ENCODE measurements around the gene PHF20.
"Not testable (repeated sequence)": the region's sequence is repeated elsewhere in the genome, so short reads cannot be mapped to it uniquely, and the experiment has no call there.

The PHF20 gene

GRCh38 chr20:35734777-35735649, 36.8 kb upstream of the PHF20 start:
- Mint-ChIP-seq H3K27ac (peak overlapping the region; percentile 13), H3K36me3 (peaks cover 59% of the 10 kb centered on the region), H3K4me3 (no peak overlapping the region), H3K9me3 (no peaks in the 10 kb centered on the region), H3K4me1 (peaks cover 52% of the 10 kb centered on the region), H3K27me3 (no peaks in the 10 kb centered on the region)
- ATAC-seq = no peak

GRCh38 chr20:35735826-35736470, 35.9 kb upstream of the PHF20 start:
- no peak overlapping the region for H3K4me3 Mint-ChIP-seq
- no peak for ATAC-seq
- peaks cover 63% of the 10 kb centered on the region for H3K36me3 Mint-ChIP-seq
- H3K9me3 Mint-ChIP-seq = no peaks in the 10 kb centered on the region
- H3K27me3 Mint-ChIP-seq = no peaks in the 10 kb centered on the region
- no peak overlapping the region for H3K27ac Mint-ChIP-seq
- H3K4me1 Mint-ChIP-seq = peaks cover 52% of the 10 kb centered on the region

- no peaks in the 10 kb centered on the region for H3K27me3 Mint-ChIP-seq
- H3K4me1 Mint-ChIP-seq = peaks cover 47% of the 10 kb centered on the region
- H3K36me3 Mint-ChIP-seq = peaks cover 63% of the 10 kb centered on the region
- no peaks in the 10 kb centered on the region for H3K9me3 Mint-ChIP-seq
- peak overlapping the region; percentile 27 for H3K27ac Mint-ChIP-seq
- no peak for ATAC-seq
- H3K4me3 Mint-ChIP-seq = peak overlapping the region; percentile 15
Measured at GRCh38 chr20:35737865-35738333, 33.9 kb upstream of the PHF20 start.

GRCh38 chr20:35738410-35739179, 33.2 kb upstream of the PHF20 start:
- Mint-ChIP-seq H3K27me3 (no peaks in the 10 kb centered on the region), H3K27ac (peak overlapping the region; percentile 27), H3K36me3 (peaks cover 56% of the 10 kb centered on the region), H3K4me1 (peaks cover 47% of the 10 kb centered on the region), H3K9me3 (no peaks in the 10 kb centered on the region), H3K4me3 (peak overlapping the region; percentile 21)
- no peak for ATAC-seq

- H3K27ac Mint-ChIP-seq = peak overlapping the region; percentile 95
- ATAC-seq = no peak
- H3K9me3 Mint-ChIP-seq = no peaks in the 10 kb centered on the region
- H3K27me3 Mint-ChIP-seq = no peaks in the 10 kb centered on the region
- H3K36me3 Mint-ChIP-seq = peaks cover 47% of the 10 kb centered on the region
- H3K4me1 Mint-ChIP-seq = peaks cover 43% of the 10 kb centered on the region
- peak overlapping the region; percentile 99 for H3K4me3 Mint-ChIP-seq
Measured at GRCh38 chr20:35739294-35740163, 32.3 kb upstream of the PHF20 start.

- H3K4me3 Mint-ChIP-seq = peak within 1 kb of the TSS; percentile 99
- H3K36me3 Mint-ChIP-seq = peaks cover 34% of the 10 kb centered on the region
- peak; percentile 96 for ATAC-seq
- H3K9me3 Mint-ChIP-seq = no peaks in the 10 kb centered on the region
- peaks cover 31% of the 10 kb centered on the region for H3K4me1 Mint-ChIP-seq
- peak within 1 kb of the TSS; percentile 95 for H3K27ac Mint-ChIP-seq
- no peaks in the 10 kb centered on the region for H3K27me3 Mint-ChIP-seq
Measured at GRCh38 chr20:35741892-35742740, 29.7 kb upstream of the PHF20 start, which contains the start of gene RBM39. RBM39 (minus strand) TSS chr20:35742260; CDS start chr20:35740874, 1,386 bp downstream.

GRCh38 chr20:35742741-35743523, 28.9 kb upstream of the PHF20 start:
- Mint-ChIP-seq H3K27ac (peak overlapping the region; percentile 95), H3K9me3 (no peaks in the 10 kb centered on the region), H3K27me3 (no peaks in the 10 kb centered on the region), H3K4me3 (peak overlapping the region; percentile 99), H3K36me3 (peaks cover 31% of the 10 kb centered on the region), H3K4me1 (peaks cover 28% of the 10 kb centered on the region)
- ATAC-seq = peak; percentile 56

- Mint-ChIP-seq H3K4me1 (peaks cover 21% of the 10 kb centered on the region), H3K9me3 (no peaks in the 10 kb centered on the region), H3K27me3 (no peaks in the 10 kb centered on the region), H3K36me3 (peaks cover 22% of the 10 kb centered on the region), H3K4me3 (peak overlapping the region; percentile 99), H3K27ac (peak overlapping the region; percentile 95)
- ATAC-seq = no peak
Measured at GRCh38 chr20:35743693-35744491, 27.9 kb upstream of the PHF20 start.

GRCh38 chr20:35744492-35744841, 27.3 kb upstream of the PHF20 start:
- H3K4me3 Mint-ChIP-seq, H3K9me3 Mint-ChIP-seq, ATAC-seq, H3K27me3 Mint-ChIP-seq: not testable (repeated sequence)
- H3K27ac Mint-ChIP-seq = peak overlapping the region; percentile 95
- peaks cover 17% of the 10 kb centered on the region for H3K4me1 Mint-ChIP-seq
- peaks cover 18% of the 10 kb centered on the region for H3K36me3 Mint-ChIP-seq

- Mint-ChIP-seq H3K4me3 (no peak overlapping the region), H3K27me3 (no peaks in the 10 kb centered on the region), H3K27ac (no peak overlapping the region), H3K4me1 (no peaks in the 10 kb centered on the region), H3K9me3 (no peaks in the 10 kb centered on the region), H3K36me3 (no peaks in the 10 kb centered on the region)
- no peak for ATAC-seq
Measured at GRCh38 chr20:35750611-35751010, 21.2 kb upstream of the PHF20 start.

GRCh38 chr20:35756404-35756803, 15.4 kb upstream of the PHF20 start:
- H3K27me3 Mint-ChIP-seq = no peaks in the 10 kb centered on the region
- H3K27ac Mint-ChIP-seq = no peak overlapping the region
- H3K4me1 Mint-ChIP-seq = peaks cover 6% of the 10 kb centered on the region
- no peak overlapping the region for H3K4me3 Mint-ChIP-seq
- no peaks in the 10 kb centered on the region for H3K9me3 Mint-ChIP-seq
- no peak for ATAC-seq
- H3K36me3 Mint-ChIP-seq = no peaks in the 10 kb centered on the region

GRCh38 chr20:35757098-35757705, 14.6 kb upstream of the PHF20 start:
- Mint-ChIP-seq H3K27ac (peak overlapping the region; percentile 11), H3K9me3 (no peaks in the 10 kb centered on the region), H3K4me3 (no peak overlapping the region), H3K36me3 (no peaks in the 10 kb centered on the region), H3K4me1 (peaks cover 6% of the 10 kb centered on the region), H3K27me3 (no peaks in the 10 kb centered on the region)
- no peak for ATAC-seq
